HFF-Myc (cell line): ENCODE data around the gene YY1.

Experiments used
- DNase-seq: peaks from one replicate; pipeline ENCODE4 v3.0.0-alpha.2; 2011; ENCODE audit warnings: low read depth; ENCODE audit errors: extremely low read depth
- H3K4me3 ChIP-seq: replicated peaks from 2 replicates; pipeline ENCODE4 v1.5.1; 2011; ENCODE audit warnings: low read depth, mild to moderate bottlenecking, control low read depth, low read length
- TF ChIP-seq, protein P1 (sequence below): IDR thresholded peaks from 2 replicates; pipeline ENCODE4 v1.5.1; 2012; ENCODE audit warnings: mild to moderate bottlenecking, low read depth, low read length, control low read depth; ENCODE audit errors: missing control alignments

Gene YY1

DNA sequence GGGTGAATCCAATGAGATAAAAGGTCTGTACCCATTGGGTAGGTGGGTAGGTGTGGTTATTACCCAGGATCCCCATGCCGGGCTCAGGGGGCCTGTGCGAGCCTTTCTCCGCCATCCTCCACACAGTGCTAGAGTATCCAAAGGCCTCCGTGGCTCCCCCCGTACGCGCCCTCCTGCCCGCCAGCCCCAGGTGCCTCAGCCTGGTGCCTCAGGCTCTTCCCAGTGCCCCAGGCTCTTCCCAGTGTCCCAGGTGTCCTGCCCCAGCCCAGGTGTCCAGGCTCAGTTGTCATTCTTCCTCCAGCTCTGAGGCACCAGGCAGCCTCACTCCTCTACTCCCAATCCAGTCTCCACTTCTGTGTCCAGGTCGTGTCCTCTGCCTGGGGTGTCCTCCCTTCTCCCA lies 27.6 kb upstream of the YY1 start:
- TF ChIP-seq, protein P1, sequence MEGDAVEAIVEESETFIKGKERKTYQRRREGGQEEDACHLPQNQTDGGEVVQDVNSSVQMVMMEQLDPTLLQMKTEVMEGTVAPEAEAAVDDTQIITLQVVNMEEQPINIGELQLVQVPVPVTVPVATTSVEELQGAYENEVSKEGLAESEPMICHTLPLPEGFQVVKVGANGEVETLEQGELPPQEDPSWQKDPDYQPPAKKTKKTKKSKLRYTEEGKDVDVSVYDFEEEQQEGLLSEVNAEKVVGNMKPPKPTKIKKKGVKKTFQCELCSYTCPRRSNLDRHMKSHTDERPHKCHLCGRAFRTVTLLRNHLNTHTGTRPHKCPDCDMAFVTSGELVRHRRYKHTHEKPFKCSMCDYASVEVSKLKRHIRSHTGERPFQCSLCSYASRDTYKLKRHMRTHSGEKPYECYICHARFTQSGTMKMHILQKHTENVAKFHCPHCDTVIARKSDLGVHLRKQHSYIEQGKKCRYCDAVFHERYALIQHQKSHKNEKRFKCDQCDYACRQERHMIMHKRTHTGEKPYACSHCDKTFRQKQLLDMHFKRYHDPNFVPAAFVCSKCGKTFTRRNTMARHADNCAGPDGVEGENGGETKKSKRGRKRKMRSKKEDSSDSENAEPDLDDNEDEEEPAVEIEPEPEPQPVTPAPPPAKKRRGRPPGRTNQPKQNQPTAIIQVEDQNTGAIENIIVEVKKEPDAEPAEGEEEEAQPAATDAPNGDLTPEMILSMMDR = no peak
- no peak for DNase-seq
- no peak overlapping the region for H3K4me3 ChIP-seq

- TF ChIP-seq, protein P1 = no peak
- DNase-seq = no peak
- H3K4me3 ChIP-seq = no peak overlapping the region
Observed at GRCh38 chr14:100211893-100212292, 27.1 kb upstream of the YY1 start.

- H3K4me3 ChIP-seq = no peak overlapping the region
- TF ChIP-seq, protein P1 = no peak
- no peak for DNase-seq
Observed at GRCh38 chr14:100212476-100213333, 26.2 kb upstream of the YY1 start.

DNA sequence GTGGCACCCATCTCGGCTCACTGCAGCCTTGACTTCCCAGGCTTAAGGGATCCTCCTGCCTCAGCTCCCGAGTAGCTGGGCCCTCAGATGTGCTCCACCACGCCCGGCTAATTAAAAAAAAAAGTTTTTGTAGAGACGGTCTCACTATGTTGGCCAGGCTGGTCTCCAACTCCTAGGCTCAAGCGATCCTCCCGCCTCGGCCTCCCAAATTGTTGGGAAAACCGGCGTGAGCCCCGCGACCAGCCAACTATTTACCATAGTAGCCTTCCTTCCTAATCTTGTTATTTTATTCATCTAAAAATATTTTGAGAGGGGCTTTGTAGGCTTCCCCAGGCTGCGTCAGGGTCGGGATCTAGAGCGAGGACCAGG lies 25.4 kb upstream of the YY1 start:
- no peak for DNase-seq
- TF ChIP-seq, protein P1 = no peak
- peak overlapping the region; percentile 67 for H3K4me3 ChIP-seq

GRCh38 chr14:100213956-100214769 lies 24.8 kb upstream of the YY1 start:
- DNase-seq = no peak
- TF ChIP-seq, protein P1 = no peak
- peak overlapping the region; percentile 67 for H3K4me3 ChIP-seq

GRCh38 chr14:100214770-100215083 lies 24.2 kb upstream of the YY1 start:
- no peak for DNase-seq
- TF ChIP-seq, protein P1 = no peak
- peak overlapping the region; percentile 67 for H3K4me3 ChIP-seq
